Right atrium auricular region (tissue), 2 donors: ENCODE data around the gene PXDC1. TPM values are rescaled to one million over a fixed set of nuclear protein-coding genes. Genes with fewer than 3 reads are reported as not detected.
"Not testable (repeated sequence)": the region's sequence is repeated elsewhere in the genome, so short reads cannot be mapped to it uniquely, and the experiment has no call there.

Experiments used
- DNase-seq: peaks from one replicate; pipeline ENCODE4 v3.0.0-alpha.2; 2019; ENCODE audit warnings: low spot score
- H3K27ac ChIP-seq, 2 donors: fragments of 200-600 bp; sonication (generic); 1 replicate in 1 of 2; 2 replicates in 1 of 2; pipeline ENCODE4 v1.5.1; 2016 to 2019
- H3K27me3 ChIP-seq, 2 donors: fragments of 200-600 bp; sonication (generic); one replicate each; pipeline versions ENCODE4 v1.5.1 to v1.6.0; 2017 to 2019
- H3K36me3 ChIP-seq: fragments of 200-600 bp; sonication (generic); one replicate; pipeline ENCODE4 v1.5.1; 2016
- H3K4me1 ChIP-seq, 2 donors: fragments of 200-600 bp; sonication (generic); one replicate each; pipeline versions ENCODE4 v1.5.1 to v1.6.0; 2017 to 2019
- H3K4me3 ChIP-seq, 2 donors: fragments of 200-600 bp; sonication (generic); 1 replicate in 1 of 2; 2 replicates in 1 of 2; pipeline ENCODE4 v1.5.1; 2017 to 2019; ENCODE audit warnings: mild to moderate bottlenecking in 1 of 2, moderate library complexity in 1 of 2
- H3K9me3 ChIP-seq, 2 donors: fragments of 200-600 bp; sonication (generic); one replicate each; pipeline ENCODE4 v1.5.1; 2019
- CTCF ChIP-seq, 2 donors: fragments of 200-600 bp; sonication (generic); IDR thresholded peaks; one replicate each; pipeline ENCODE4 v1.5.1; 2019; ENCODE audit warnings: antibody characterized with exemption in 2 of 2
- total RNA-seq, 2 donors: library from RNA; depleted of rRNA; stranded (reverse); fragments of >200 nt; gene quantifications; one replicate each; pipeline ENCODE4 v1.1.0, GENCODE V29; 2016

PXDC1 gene
- total RNA-seq, 2 donors from 2014 or later: 43.5 to 77.2 TPM

- Histone ChIP-seq H3K27ac (no peak overlapping the region), H3K36me3 (no peaks in the 10 kb centered on the region), H3K9me3 (no peaks in the 10 kb centered on the region), H3K27me3 (no peaks in the 10 kb centered on the region), H3K4me3 (no peak overlapping the region), H3K4me1 (no peaks in the 10 kb centered on the region)
- TF ChIP-seq CTCF (IDR thresholded peaks at IDR 0.05): no peak
- no peak for DNase-seq
These were observed 17.0 kb upstream of the PXDC1 start for GRCh38 chr6:3768502-3768901.

GRCh38 chr6:3767483-3767882, 16.0 kb upstream of the PXDC1 start:
- not testable (repeated sequence) for H3K4me3 ChIP-seq, DNase-seq, H3K9me3 ChIP-seq, H3K36me3 ChIP-seq, H3K27me3 ChIP-seq, H3K4me1 ChIP-seq, H3K27ac ChIP-seq

GRCh38 chr6:3766214-3766613, 14.7 kb upstream of the PXDC1 start:
- Histone ChIP-seq H3K36me3 (no peaks in the 10 kb centered on the region), H3K4me1 (no peaks in the 10 kb centered on the region), H3K27ac (no peak overlapping the region), H3K4me3 (no peak overlapping the region), H3K27me3 (no peaks in the 10 kb centered on the region), H3K9me3 (no peaks in the 10 kb centered on the region)
- TF ChIP-seq CTCF (IDR thresholded peaks at IDR 0.05): no peak
- no peak for DNase-seq

GRCh38 chr6:3765415-3765814, 13.9 kb upstream of the PXDC1 start:
- no peak for DNase-seq
- no peaks in the 10 kb centered on the region for H3K4me1 ChIP-seq
- no peaks in the 10 kb centered on the region for H3K36me3 ChIP-seq
- H3K27ac ChIP-seq: no peak overlapping the region
- no peaks in the 10 kb centered on the region for H3K9me3 ChIP-seq
- H3K4me3 ChIP-seq: no peak overlapping the region
- TF ChIP-seq CTCF (IDR thresholded peaks at IDR 0.05): no peak
- no peaks in the 10 kb centered on the region for H3K27me3 ChIP-seq

GRCh38 chr6:3764516-3765335, 13.2 kb upstream of the PXDC1 start:
- Histone ChIP-seq H3K36me3 (no peaks in the 10 kb centered on the region), H3K4me1 (no peaks in the 10 kb centered on the region), H3K27me3 (no peaks in the 10 kb centered on the region), H3K27ac (no peak overlapping the region), H3K4me3 (no peak overlapping the region), H3K9me3 (no peaks in the 10 kb centered on the region)
- TF ChIP-seq CTCF (IDR thresholded peaks at IDR 0.05): no peak
- DNase-seq: no peak

DNA sequence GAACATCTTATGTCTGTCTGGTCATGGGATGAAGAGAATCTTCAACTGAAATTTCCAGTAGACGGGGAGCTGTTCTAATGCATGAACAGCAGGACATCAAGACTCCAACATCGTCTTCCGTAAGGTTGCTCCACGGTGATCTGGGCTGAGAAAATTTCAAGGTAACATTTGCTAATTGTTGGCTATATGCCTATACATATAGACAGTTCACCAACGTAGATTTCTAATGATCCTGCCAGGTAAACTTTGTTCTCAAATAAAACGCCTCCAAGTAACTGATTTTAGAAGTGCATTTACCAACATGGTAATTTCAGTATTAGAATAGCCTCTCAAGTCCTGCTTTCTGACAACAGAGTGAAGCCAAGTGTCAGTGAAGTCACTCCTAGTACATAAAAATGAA, 11.3 kb upstream of the PXDC1 start:
- no peaks in the 10 kb centered on the region for H3K4me1 ChIP-seq
- no peak overlapping the region for H3K4me3 ChIP-seq
- DNase-seq: no peak
- no peaks in the 10 kb centered on the region for H3K27me3 ChIP-seq
- no peaks in the 10 kb centered on the region for H3K9me3 ChIP-seq
- H3K27ac ChIP-seq: no peak overlapping the region
- no peak for TF ChIP-seq CTCF (IDR thresholded peaks at IDR 0.05)
- H3K36me3 ChIP-seq: no peaks in the 10 kb centered on the region
